Measurements from ENCODE around the gene IRAK3.
"Not testable (repeated sequence)": the region's sequence is repeated elsewhere in the genome, so short reads cannot be mapped to it uniquely, and the experiment has no call there.

DNA sequence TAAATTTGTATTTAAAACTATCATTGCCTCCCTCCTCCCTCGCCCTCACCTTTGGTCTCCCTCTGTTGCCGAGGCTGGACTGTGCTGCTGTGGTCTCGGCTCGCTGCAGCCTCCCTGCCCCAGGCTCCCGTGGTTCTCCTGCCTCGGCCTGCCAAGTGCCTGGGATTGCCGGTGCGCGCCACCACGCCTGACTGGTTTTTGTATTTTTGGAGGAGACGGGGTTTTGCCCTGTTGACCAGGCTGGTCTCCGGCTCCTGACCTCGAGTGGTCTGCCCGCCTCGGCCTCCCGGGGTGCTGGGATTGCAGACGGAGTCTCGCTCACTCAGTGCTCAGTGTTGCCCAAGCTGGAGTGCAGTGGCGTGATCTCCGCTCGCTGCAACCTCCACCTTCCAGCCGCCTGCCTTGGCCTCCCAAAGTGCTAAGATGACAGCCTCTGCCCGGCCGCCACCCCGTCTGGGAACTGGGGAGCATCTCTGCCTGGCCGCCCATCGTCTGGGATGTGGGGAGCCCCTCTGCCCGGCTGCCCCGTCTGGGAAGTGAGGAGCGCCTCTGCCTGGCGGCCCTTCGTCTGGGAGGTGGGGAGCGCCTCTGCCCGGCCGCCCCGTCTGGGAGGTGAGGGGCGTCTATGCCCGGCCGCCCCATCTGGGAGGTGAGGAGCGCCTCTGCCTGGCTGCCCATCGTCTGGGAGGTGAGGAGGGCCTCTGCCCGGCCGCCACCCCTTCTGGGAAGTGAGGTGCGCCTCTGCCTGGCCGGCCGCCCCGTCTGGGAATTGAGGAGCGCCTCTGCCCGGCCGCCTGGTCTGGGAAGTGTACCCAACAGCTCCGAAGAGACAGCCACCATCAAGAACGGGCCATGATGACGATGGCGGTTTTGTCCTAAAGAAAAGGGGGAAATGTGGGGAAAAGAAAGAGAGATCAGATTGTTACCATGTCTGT is 14.4 kb upstream of the IRAK3 start:
- TF ChIP-seq, protein P1, sequence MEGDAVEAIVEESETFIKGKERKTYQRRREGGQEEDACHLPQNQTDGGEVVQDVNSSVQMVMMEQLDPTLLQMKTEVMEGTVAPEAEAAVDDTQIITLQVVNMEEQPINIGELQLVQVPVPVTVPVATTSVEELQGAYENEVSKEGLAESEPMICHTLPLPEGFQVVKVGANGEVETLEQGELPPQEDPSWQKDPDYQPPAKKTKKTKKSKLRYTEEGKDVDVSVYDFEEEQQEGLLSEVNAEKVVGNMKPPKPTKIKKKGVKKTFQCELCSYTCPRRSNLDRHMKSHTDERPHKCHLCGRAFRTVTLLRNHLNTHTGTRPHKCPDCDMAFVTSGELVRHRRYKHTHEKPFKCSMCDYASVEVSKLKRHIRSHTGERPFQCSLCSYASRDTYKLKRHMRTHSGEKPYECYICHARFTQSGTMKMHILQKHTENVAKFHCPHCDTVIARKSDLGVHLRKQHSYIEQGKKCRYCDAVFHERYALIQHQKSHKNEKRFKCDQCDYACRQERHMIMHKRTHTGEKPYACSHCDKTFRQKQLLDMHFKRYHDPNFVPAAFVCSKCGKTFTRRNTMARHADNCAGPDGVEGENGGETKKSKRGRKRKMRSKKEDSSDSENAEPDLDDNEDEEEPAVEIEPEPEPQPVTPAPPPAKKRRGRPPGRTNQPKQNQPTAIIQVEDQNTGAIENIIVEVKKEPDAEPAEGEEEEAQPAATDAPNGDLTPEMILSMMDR (IDR thresholded peaks at IDR 0.05): not testable (repeated sequence)
- not testable (repeated sequence) for TF ChIP-seq KAT7 (CRISPR knock-in tag; IDR thresholded peaks at IDR 0.05; ENCODE audit: borderline replicate concordance); ETV6 (CRISPR knock-in tag; IDR thresholded peaks at IDR 0.05); HMGA2 (CRISPR knock-in tag; IDR thresholded peaks at IDR 0.05); ZNF416 (CRISPR knock-in tag; IDR thresholded peaks at IDR 0.05); NFE2L1 (CRISPR knock-in tag; IDR thresholded peaks at IDR 0.05); TEAD4 (CRISPR knock-in tag; IDR thresholded peaks at IDR 0.05)
- TF ChIP-seq, protein P2, sequence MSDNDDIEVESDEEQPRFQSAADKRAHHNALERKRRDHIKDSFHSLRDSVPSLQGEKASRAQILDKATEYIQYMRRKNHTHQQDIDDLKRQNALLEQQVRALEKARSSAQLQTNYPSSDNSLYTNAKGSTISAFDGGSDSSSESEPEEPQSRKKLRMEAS (CRISPR knock-in tag; IDR thresholded peaks at IDR 0.05): not testable (repeated sequence)
- TF ChIP-seq, protein P3, sequence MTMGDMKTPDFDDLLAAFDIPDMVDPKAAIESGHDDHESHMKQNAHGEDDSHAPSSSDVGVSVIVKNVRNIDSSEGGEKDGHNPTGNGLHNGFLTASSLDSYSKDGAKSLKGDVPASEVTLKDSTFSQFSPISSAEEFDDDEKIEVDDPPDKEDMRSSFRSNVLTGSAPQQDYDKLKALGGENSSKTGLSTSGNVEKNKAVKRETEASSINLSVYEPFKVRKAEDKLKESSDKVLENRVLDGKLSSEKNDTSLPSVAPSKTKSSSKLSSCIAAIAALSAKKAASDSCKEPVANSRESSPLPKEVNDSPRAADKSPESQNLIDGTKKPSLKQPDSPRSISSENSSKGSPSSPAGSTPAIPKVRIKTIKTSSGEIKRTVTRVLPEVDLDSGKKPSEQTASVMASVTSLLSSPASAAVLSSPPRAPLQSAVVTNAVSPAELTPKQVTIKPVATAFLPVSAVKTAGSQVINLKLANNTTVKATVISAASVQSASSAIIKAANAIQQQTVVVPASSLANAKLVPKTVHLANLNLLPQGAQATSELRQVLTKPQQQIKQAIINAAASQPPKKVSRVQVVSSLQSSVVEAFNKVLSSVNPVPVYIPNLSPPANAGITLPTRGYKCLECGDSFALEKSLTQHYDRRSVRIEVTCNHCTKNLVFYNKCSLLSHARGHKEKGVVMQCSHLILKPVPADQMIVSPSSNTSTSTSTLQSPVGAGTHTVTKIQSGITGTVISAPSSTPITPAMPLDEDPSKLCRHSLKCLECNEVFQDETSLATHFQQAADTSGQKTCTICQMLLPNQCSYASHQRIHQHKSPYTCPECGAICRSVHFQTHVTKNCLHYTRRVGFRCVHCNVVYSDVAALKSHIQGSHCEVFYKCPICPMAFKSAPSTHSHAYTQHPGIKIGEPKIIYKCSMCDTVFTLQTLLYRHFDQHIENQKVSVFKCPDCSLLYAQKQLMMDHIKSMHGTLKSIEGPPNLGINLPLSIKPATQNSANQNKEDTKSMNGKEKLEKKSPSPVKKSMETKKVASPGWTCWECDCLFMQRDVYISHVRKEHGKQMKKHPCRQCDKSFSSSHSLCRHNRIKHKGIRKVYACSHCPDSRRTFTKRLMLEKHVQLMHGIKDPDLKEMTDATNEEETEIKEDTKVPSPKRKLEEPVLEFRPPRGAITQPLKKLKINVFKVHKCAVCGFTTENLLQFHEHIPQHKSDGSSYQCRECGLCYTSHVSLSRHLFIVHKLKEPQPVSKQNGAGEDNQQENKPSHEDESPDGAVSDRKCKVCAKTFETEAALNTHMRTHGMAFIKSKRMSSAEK (CRISPR knock-in tag; IDR thresholded peaks at IDR 0.05; ENCODE audit: borderline replicate concordance): not testable (repeated sequence)
- TF ChIP-seq, protein P4, sequence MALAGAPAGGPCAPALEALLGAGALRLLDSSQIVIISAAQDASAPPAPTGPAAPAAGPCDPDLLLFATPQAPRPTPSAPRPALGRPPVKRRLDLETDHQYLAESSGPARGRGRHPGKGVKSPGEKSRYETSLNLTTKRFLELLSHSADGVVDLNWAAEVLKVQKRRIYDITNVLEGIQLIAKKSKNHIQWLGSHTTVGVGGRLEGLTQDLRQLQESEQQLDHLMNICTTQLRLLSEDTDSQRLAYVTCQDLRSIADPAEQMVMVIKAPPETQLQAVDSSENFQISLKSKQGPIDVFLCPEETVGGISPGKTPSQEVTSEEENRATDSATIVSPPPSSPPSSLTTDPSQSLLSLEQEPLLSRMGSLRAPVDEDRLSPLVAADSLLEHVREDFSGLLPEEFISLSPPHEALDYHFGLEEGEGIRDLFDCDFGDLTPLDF (CRISPR knock-in tag; IDR thresholded peaks at IDR 0.05): not testable (repeated sequence)
- TF ChIP-seq, protein P5, sequence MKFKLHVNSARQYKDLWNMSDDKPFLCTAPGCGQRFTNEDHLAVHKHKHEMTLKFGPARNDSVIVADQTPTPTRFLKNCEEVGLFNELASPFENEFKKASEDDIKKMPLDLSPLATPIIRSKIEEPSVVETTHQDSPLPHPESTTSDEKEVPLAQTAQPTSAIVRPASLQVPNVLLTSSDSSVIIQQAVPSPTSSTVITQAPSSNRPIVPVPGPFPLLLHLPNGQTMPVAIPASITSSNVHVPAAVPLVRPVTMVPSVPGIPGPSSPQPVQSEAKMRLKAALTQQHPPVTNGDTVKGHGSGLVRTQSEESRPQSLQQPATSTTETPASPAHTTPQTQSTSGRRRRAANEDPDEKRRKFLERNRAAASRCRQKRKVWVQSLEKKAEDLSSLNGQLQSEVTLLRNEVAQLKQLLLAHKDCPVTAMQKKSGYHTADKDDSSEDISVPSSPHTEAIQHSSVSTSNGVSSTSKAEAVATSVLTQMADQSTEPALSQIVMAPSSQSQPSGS (CRISPR knock-in tag; IDR thresholded peaks at IDR 0.05; ENCODE audit: borderline replicate concordance, low read depth): not testable (repeated sequence)
